ENCODE results near the gene FERMT3.
A peak's percentile ranks its signal among the peaks of the same experiment; 100 is the strongest.

The FERMT3 gene

GRCh38 chr11:64232967-64233315, 26.4 kb downstream of the FERMT3 start:
- no peak overlapping the region for H3K4me3 ChIP-seq (ENCODE audit: low read length)
- peaks cover 4% of the 10 kb centered on the region; the same call in 1 of the 2 replicates for H3K4me1 ChIP-seq (ENCODE audit: low read length)
- no peak overlapping the region for H3K27ac ChIP-seq (ENCODE audit: low read length)
- no peak overlapping the region for H2AFZ ChIP-seq (ENCODE audit: low read length)
- H3K36me3 ChIP-seq (replicated peaks; ENCODE audit: insufficient read depth, low read length): no peaks in the 10 kb centered on the region
- H3K27me3 ChIP-seq (replicated peaks; ENCODE audit: insufficient read depth, low read length): no peaks in the 10 kb centered on the region
- H3K79me2 ChIP-seq (ENCODE audit: low read length): peaks cover 18% of the 10 kb centered on the region
- DNase-seq: no peak
- H3K4me2 ChIP-seq (ENCODE audit: low read depth, low read length): no peak overlapping the region
- peaks cover 10% of the 10 kb centered on the region for H3F3A ChIP-seq (ENCODE audit: insufficient read depth, low read length)
- no peak overlapping the region for H3K9ac ChIP-seq (ENCODE audit: low read length)
- no peaks in the 10 kb centered on the region for H4K20me1 ChIP-seq (ENCODE audit: insufficient read depth, low read length)
- no peaks in the 10 kb centered on the region for H3K9me3 ChIP-seq (replicated peaks; ENCODE audit: insufficient read depth, low read length)
- TF ChIP-seq EZH2 (optimal IDR thresholded peaks at IDR 0.05; ENCODE audit: low read depth, low read length) (no peak), EZH2phosphoT487 (IDR thresholded peaks at IDR 0.05; ENCODE audit: low read length) (no peak), CTCF (IDR thresholded peaks at IDR 0.05; ENCODE audit: low read length) (no peak)
- H3K9me2 ChIP-seq (replicated peaks; ENCODE audit: insufficient read depth, low read length): no peaks in the 10 kb centered on the region

- Histone ChIP-seq H3K4me2 (ENCODE audit: low read depth, low read length) (peak within 1 kb of the TSS; percentile 90), H3K27ac (ENCODE audit: low read length) (no peak within 1 kb of the TSS), H3K9ac (ENCODE audit: low read length) (peak within 1 kb of the TSS; percentile 46; the same call in 1 of the 2 replicates), H3K4me3 (ENCODE audit: low read length) (peak within 1 kb of the TSS; percentile 73), H3K79me2 (ENCODE audit: low read length) (peaks cover 18% of the 10 kb centered on the region), H3K9me3 (replicated peaks; ENCODE audit: insufficient read depth, low read length) (no peaks in the 10 kb centered on the region), H4K20me1 (ENCODE audit: insufficient read depth, low read length) (no peaks in the 10 kb centered on the region), H3K4me1 (ENCODE audit: low read length) (peaks cover 7% of the 10 kb centered on the region), H2AFZ (ENCODE audit: low read length) (peak within 1 kb of the TSS; percentile 69), H3K9me2 (replicated peaks; ENCODE audit: insufficient read depth, low read length) (no peaks in the 10 kb centered on the region), H3K36me3 (replicated peaks; ENCODE audit: insufficient read depth, low read length) (no peaks in the 10 kb centered on the region), H3F3A (ENCODE audit: insufficient read depth, low read length) (peaks cover 16% of the 10 kb centered on the region), H3K27me3 (replicated peaks; ENCODE audit: insufficient read depth, low read length) (no peaks in the 10 kb centered on the region)
- DNase-seq: peak; percentile 63
- TF ChIP-seq EZH2phosphoT487 (IDR thresholded peaks at IDR 0.05; ENCODE audit: low read length) (no peak), CTCF (IDR thresholded peaks at IDR 0.05; ENCODE audit: low read length) (no peak), EZH2 (optimal IDR thresholded peaks at IDR 0.05; ENCODE audit: low read depth, low read length) (no peak)
These were observed 27.5 kb downstream of the FERMT3 start, which contains the start of gene VEGFB for GRCh38 chr11:64233913-64234586. VEGFB (plus strand) TSS chr11:64234584; CDS start chr11:64234834, 250 bp downstream.

- peaks cover 10% of the 10 kb centered on the region for H3K4me1 ChIP-seq (ENCODE audit: low read length)
- no peaks in the 10 kb centered on the region for H3K27me3 ChIP-seq (replicated peaks; ENCODE audit: insufficient read depth, low read length)
- H3F3A ChIP-seq (ENCODE audit: insufficient read depth, low read length): peaks cover 20% of the 10 kb centered on the region
- no peak overlapping the region for H3K27ac ChIP-seq (ENCODE audit: low read length)
- peaks cover 18% of the 10 kb centered on the region for H3K79me2 ChIP-seq (ENCODE audit: low read length)
- peak overlapping the region; percentile 88 for H3K4me2 ChIP-seq (ENCODE audit: low read depth, low read length)
- H3K9ac ChIP-seq (ENCODE audit: low read length): peak overlapping the region; percentile 46; the same call in 1 of the 2 replicates
- H3K9me2 ChIP-seq (replicated peaks; ENCODE audit: insufficient read depth, low read length): no peaks in the 10 kb centered on the region
- no peaks in the 10 kb centered on the region for H3K9me3 ChIP-seq (replicated peaks; ENCODE audit: insufficient read depth, low read length)
- peak overlapping the region; percentile 35 for H2AFZ ChIP-seq (ENCODE audit: low read length)
- H3K36me3 ChIP-seq (replicated peaks; ENCODE audit: insufficient read depth, low read length): no peaks in the 10 kb centered on the region
- no peaks in the 10 kb centered on the region for H4K20me1 ChIP-seq (ENCODE audit: insufficient read depth, low read length)
- peak overlapping the region; percentile 73 for H3K4me3 ChIP-seq (ENCODE audit: low read length)
- peak; percentile 60 for DNase-seq
- TF ChIP-seq EZH2phosphoT487 (IDR thresholded peaks at IDR 0.05; ENCODE audit: low read length) (no peak), EZH2 (optimal IDR thresholded peaks at IDR 0.05; ENCODE audit: low read depth, low read length) (no peak), CTCF (IDR thresholded peaks at IDR 0.05; ENCODE audit: low read length) (no peak)
These were observed 28.3 kb downstream of the FERMT3 start for GRCh38 chr11:64234647-64235379.

All from MM.1S (cell line).